Epithelial cell of esophagus (primary cell): ENCODE results near the gene RPS21.
"Not testable (repeated sequence)": the region's sequence is repeated elsewhere in the genome, so short reads cannot be mapped to it uniquely, and the experiment has no call there.

Source experiments
- DNase-seq: peaks from one replicate; pipeline ENCODE4 v3.0.0; 2010; ENCODE audit warnings: low read depth
- H3K4me3 ChIP-seq: 2 replicates; pipeline ENCODE4 v1.5.1; 2011; ENCODE audit warnings: mild to moderate bottlenecking, low read length, control low read depth
- CTCF ChIP-seq: IDR thresholded peaks from 2 replicates; pipeline ENCODE4 v1.5.1; 2011; ENCODE audit warnings: low read depth, mild to moderate bottlenecking, low read length, control low read depth, inconsistent platforms; ENCODE audit not compliant: insufficient read depth; ENCODE audit errors: missing control alignments

Gene RPS21

GRCh38 chr20:62369815-62370114 is 17.1 kb upstream of the RPS21 start:
- TF ChIP-seq CTCF = no peak
- no peak overlapping the region for H3K4me3 ChIP-seq
- no peak for DNase-seq

GRCh38 chr20:62370115-62370806 is 16.6 kb upstream of the RPS21 start:
- TF ChIP-seq CTCF = no peak
- H3K4me3 ChIP-seq = no peak overlapping the region
- DNase-seq = no peak

- TF ChIP-seq CTCF = no peak
- DNase-seq = no peak
- no peak overlapping the region for H3K4me3 ChIP-seq
These were observed 15.9 kb upstream of the RPS21 start for GRCh38 chr20:62370807-62371587.

GRCh38 chr20:62371588-62372041 is 15.3 kb upstream of the RPS21 start:
- H3K4me3 ChIP-seq = no peak overlapping the region
- no peak for DNase-seq
- no peak for TF ChIP-seq CTCF

GRCh38 chr20:62372042-62372993 is 14.6 kb upstream of the RPS21 start:
- no peak for DNase-seq
- TF ChIP-seq CTCF = no peak
- no peak overlapping the region for H3K4me3 ChIP-seq

GRCh38 chr20:62373631-62374179 is 13.2 kb upstream of the RPS21 start:
- H3K4me3 ChIP-seq = not testable (repeated sequence)

More at GRCh38 chr20:62373631-62374179, 13.2 kb upstream of the RPS21 start:
- DNase-seq = not testable (repeated sequence)
